DMS 273 treated with DMSO at 0.1 percent for 48 hours (cell line): Measurements from ENCODE around the gene FYTTD1.

Experiments used
- DNase-seq: peaks from one replicate; lab custom pipeline; 2025; lab: John Stamatoyannopoulos, UW

Gene FYTTD1

GRCh38 chr3:197833930-197834715 is 84.4 kb downstream of the FYTTD1 start:
- no peak for DNase-seq

- no peak for DNase-seq
Observed at GRCh38 chr3:197835509-197835908, 85.8 kb downstream of the FYTTD1 start.

- no peak for DNase-seq
Observed at GRCh38 chr3:197836244-197836643, 86.6 kb downstream of the FYTTD1 start.
